Mesenteric fat pad (tissue), 1 donor: ENCODE data around the gene ATP8A2. TPM values are rescaled to one million over a fixed set of nuclear protein-coding genes. Genes with fewer than 3 reads are reported as not detected.

Experiments
- DNase-seq: peaks from one replicate; pipeline ENCODE4 v3.0.0-alpha.2; 2020; ENCODE audit warnings: low spot score
- total RNA-seq: library from RNA; stranded (reverse); fragmentation: NEBNext Ultra II Directional; extraction: Animal tissue kit (Norgen Biotek cat#: 25700); gene quantifications from one replicate; pipeline ENCODE4 v1.2.1, GENCODE V29; 2021
- donor health status: DM: yes; HTN: yes; CAD: no.

ATP8A2 gene
- total RNA-seq, 1 donor from 2014 or later = 0.10 TPM

DNA sequence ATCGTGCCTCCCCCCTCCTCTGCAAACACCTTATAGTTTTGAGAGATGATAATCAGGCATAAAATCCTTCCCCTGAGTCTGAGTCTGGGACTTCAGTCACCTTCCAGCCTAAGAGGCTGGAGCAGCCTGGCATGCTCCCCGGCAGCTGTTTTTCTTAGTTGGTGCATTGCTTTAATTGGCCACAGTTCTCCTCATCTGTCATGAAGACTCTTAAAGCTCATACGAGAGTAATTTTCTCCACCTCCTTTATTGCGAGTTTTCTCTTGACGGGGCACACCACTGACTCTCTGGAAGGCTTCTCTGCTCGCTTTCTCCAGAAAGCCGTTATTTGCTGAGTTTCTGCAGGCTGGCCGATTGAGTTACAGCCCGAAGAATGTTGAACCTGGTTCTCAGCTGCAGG, 310.5 kb downstream of the ATP8A2 start:
- no peak for DNase-seq

DNA sequence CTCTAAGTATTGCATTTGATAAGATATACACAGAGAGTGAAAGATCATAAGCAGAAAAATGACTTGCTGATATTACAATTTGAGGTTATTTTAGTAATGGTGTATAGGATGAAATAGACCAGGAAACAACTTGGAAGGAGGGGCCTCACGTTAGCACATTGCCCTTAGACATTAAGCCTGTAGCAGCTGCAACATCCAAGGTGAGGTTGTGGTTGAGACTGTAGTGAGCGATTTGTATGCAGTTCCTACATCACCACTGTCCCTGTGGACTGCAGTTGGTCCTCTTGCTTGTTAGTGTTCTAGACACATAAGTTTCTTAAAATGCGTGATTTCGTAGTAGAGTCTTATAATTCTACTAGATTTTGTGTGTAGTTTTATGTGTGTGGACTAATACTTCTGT, 311.3 kb downstream of the ATP8A2 start:
- no peak for DNase-seq

DNA sequence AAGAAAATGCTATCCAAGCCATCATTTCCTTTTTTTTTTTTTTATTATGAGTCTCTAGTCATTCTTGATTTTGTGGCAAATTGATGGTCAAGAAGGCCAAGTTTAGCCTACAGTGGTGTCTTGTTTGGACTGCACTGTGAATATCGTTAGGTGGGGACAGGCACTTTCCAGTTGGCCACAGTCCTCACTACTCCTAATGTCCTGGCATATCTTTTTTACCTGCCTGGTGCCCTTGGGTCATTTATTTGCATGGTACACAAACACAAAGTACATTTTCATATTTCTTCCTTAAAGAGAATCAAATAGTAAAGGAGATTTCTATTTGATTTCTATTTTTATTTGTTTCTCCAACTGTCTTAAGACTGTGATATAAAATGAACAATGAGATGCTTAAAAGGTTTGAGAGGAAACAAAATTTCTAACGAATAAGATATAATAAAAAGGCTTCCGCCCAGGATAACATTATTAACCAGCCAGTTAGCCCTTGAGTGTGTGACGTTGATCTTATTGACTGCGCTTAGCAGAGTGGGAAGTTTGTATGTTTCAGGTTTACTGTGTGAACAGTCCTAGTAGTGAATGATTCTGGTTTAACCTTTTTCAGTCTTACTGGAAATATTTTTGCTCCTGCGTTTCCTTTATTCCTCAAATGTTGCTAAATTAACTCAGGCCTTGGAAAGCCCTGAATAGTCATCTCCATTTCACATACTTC, 312.0 kb downstream of the ATP8A2 start:
- DNase-seq = no peak

DNA sequence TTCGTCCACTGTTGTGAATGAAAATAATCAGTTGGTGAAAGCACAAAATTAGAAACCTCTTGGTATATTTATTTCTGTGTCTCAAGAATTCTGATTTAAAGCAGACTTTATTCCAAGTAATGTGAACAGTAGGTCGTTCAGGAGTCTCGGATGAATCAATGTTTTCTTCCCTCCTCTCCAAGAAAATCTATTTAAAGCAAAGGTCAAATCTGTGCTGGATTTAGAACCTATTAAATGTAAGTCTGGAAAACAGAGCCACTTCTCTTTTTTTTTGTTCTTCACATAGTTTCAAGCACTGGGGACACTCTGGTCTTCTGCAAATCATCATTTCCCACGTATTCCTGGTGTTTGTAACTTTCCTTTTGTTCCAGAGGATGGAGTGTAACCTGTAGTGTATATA, 312.7 kb downstream of the ATP8A2 start:
- no peak for DNase-seq

DNA sequence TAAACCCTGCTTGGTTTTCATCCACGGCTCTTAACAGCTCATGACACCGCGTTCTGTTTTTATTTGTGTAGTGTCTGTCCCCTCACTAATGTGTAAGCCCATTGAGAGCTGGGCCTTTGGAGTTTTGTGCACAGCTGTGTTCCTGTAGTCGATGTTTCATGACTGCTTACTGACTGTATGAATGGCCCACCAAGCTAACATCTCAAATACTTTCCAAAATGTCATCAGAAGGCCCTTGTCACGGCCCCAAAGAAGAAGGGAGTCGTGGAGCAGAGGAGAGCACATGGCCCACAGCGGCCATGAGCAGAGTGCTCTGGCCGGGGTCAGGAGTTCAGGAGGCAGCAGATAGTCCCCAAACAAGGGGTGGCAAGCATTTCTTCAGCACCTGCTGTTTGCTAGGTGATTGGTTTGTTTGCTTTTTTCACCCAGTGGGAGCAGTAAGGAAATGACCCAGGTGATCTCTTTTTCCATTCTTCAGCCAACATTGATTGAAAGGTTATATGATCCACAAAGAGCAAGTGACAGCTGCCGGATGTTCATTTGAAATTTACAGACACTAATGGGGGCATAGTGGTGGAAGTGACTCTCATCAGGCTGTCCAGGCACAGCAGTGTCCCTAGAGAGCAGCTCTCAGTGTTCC, 315.2 kb downstream of the ATP8A2 start:
- no peak for DNase-seq

DNA sequence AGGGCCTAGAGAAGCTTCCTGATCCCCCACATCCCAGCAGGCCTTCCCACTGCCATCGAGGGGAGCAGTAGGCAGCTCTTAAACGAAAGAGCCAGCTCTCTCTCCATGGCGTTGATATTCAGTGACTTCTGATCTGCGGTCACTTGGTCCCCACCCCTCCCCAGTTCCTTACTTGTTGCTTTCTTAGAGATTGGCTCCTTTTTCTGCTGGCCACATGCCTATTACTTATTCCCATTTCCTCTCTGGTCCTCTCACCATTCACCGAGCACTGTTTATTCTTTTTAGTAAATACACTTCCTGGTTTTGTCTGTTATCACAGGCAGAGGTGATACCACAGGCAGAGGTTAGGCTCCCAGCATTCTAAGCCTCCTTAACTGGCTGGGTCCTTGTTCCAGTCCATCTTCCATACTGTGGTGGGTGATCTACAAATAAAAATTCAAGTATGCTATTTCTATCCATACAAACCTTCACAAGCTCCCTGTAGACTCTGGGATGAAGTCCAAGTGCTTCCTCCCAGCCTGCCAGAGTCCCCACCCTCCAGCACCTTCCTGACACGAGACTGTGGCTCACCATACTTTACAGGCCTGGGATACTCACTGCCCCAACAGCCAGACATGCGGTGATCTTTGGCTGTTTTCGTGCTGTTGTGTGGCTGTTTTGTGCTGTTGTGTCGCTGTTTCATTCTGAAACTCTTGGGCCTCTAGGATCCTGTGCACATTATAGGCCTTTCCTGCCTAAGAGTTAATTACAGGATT, 315.9 kb downstream of the ATP8A2 start:
- no peak for DNase-seq

DNA sequence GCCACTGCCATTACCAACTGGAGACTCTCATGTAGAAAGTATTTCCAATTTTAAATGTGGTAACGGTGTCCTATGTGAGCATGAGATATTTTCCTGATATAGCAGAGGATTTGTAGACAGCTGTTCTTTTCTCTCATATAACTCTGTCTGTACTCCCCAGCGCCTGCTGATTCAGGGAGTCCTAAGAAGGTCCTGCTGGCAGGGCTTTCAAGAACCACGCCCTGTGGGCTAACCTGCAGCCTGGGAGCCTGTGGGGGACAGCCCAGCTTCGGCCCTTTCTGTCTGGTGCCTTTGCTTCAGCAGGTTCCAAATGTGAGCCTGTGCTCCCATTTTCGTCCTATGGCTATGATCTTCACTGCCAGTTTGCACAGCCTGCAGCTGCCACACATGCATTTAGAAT, 316.8 kb downstream of the ATP8A2 start:
- no peak for DNase-seq

DNA sequence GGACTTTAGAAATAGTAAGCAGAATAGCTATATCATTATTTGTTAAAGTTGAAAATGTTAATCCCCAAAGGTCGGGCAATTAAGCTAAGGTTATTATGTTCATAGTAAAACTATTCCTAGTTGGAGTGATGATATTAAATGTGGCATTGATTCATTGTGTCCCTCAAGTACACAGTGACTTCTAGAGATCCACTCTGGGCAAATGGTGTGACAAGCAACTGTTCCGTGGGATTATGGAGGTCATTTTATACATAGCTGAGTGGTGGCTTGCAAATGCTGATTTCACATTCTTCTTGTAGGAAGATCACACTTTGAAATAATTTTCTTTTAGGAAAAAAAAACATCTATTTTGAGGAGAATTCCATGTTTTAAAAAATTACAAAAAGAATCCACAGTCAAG, 317.8 kb downstream of the ATP8A2 start:
- DNase-seq = no peak

DNA sequence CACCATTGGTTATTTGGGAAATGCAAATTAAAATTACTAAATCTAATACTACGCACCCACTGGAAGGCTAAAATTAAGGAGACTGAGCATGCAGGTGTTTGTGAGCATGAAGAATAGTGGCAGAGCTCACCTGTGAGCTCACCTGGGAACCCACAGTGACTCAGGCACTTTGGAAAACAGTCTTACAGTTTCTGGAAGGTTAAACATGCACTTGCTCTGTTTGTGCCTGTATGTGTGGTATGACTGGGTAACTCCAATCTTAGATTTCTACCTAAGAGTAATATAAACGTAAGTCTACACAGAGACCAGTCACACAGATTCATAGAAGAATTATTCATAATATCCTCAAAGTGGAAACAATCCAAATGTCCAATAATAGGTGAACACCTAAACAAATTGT, 318.8 kb downstream of the ATP8A2 start:
- no peak for DNase-seq

DNA sequence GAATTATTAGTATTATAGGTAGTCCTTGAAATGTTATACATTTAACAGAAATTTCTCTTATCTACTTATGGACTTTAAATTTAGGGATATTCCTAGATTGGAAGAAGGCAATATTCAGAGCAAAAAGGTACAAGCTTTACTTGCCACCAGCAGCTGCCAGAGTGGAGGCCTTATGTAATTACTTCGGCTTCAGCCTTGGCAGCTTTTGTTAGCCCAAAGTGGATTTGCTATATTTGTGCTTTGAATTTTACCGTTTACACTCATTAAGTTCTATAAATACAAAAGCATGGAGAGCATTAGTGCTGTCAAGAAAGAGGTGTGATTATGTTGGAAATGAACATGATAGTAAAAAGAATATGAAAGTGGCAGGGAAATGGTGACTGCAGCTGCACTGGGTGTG, 319.9 kb downstream of the ATP8A2 start:
- no peak for DNase-seq

DNA sequence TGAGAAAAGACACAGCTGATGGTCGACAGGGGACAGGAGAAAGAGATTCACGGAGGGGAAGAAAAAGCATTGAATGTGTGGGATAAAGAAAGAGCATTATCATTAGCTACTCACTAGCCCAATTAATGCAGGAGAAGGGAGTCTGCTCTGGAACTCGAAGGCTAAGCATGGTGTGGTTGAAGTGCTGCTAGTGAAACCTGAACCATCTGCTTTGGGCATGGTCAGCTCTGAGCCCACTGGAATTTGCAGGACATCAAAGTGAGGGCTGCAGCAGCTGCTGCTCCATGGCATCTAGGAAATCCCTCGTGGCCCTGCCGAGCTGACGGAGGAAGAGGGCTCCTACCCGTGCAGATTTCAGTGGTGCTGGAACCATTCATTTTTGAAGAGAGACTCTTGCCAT, 320.3 kb downstream of the ATP8A2 start:
- DNase-seq = no peak

DNA sequence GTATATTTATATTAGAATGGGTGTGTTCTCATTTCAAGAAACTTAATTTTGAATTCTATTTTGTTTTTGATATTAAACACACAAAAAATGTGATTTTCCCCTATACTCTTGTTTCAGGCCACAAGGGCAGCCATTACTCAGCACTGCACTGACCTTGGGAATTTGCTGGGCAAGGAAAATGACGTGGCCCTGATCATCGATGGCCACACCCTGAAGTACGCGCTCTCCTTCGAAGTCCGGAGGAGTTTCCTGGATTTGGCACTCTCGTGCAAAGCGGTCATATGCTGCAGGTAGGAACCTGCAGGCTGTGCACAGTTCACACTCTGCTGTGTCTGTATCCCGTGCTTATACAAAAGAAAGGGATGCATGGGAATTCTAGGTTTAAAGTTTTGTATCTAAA, 327.3 kb downstream of the ATP8A2 start:
- no peak for DNase-seq

DNA sequence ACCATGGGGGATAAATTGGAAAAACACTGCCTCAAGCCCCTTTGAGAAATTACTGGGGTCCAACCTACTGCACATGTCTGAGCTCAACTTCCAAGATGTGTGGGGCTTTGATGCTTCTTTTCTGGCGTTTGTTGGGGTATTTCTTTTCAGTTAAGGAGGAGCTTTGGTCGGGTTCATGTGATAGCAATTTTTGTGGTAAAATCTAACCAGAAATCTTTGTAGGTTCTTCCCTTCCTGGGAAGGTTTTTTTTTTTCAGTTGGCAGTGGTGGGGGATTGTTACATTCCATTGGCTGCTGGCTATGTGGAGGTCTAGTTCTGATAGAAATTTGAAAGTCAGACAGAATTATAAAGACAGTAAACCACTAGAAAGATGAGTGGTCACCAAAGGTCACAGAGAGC, 327.8 kb downstream of the ATP8A2 start:
- DNase-seq = no peak

DNA sequence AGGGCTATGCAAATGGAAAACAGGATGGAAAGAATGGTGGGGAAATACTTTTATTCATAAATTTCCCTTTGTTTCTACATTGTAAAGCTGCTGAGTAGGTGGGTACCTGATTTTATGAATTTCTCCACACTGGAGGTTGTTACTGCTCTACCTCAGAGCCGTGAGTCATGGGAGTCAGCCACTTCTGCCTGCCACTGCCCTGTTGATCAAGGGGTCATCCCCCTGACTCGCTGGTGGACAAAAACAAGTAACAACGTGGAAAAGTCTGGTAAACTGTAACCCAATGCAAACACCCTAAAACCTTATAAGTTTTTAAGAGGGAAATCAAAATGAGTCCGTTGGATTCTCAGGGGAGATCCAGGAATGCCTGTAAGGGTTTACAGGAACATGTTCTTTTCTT, 329.5 kb downstream of the ATP8A2 start:
- no peak for DNase-seq

DNA sequence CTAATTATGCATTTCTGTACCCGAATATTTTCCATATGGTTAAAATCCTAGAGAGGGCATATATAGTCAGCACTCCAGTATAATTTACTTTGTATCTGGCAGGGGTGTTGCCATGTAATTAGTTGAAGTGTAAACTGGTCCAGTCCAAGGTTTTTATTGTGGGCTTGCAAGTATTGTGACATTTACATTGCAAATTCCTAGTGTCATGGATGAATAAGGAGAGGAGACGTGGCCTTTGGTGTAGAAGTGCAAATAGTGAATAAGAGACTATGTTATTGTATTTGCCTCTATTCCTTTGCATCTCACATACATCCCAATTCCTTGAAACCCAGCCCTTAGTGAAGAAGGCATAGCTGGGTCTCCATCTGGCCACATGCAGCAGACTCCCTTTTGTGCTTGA, 330.6 kb downstream of the ATP8A2 start:
- DNase-seq = no peak

DNA sequence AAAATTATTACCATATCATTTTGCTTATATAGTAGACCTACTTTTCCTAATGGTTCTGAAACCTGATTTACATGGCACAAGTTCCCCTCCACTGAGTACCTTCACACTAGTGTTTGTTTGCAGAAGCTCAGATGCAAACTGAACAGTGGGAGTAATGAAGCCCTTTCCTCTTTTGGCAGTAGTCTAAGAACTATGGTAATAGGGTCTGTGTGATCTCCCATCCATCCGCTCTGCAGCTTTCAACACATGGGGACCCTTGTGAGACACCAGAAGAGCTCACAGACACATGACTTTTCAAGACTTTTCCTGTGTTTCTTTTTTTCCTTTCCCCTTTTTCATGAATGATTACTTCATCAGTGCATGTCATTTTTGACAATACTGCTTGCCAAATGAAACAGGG, 336.0 kb downstream of the ATP8A2 start:
- DNase-seq = no peak

DNA sequence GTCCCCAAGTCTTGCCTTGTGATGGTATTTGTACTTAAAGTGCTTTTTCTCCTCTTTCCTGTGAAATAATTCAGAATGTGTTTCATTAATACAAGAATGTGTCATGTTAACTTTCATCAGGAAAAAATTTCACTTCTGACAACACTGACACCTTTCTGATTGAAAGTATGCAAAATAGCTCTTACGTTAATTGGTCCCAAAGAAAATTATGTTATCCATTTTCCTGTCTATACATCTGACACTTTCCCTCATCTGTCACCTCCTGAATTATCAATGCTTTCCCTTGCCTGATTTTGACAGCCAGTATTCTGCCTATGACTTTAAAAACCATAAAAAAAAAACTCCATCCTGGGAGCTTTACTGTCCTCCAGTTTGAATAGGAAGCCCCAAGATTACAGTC, 336.5 kb downstream of the ATP8A2 start:
- DNase-seq = no peak

DNA sequence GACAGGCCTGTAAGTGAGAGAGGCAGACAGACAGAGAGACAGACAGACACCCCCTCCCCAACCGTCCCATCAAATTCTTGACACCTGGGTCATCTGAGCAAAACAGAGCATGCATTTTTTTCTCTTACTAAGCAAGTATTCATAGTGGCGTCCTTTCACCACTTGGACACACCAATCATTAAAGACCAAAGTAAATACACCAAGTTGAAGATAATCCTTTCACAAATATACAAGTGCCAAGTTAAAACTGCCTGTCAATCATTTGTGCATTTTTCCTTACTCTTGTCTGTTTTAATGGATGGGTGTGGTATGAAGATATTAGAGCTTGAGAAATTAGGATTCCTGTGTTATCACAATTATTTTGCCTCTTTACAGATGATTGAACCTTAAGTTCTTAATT, 337.3 kb downstream of the ATP8A2 start:
- no peak for DNase-seq

DNA sequence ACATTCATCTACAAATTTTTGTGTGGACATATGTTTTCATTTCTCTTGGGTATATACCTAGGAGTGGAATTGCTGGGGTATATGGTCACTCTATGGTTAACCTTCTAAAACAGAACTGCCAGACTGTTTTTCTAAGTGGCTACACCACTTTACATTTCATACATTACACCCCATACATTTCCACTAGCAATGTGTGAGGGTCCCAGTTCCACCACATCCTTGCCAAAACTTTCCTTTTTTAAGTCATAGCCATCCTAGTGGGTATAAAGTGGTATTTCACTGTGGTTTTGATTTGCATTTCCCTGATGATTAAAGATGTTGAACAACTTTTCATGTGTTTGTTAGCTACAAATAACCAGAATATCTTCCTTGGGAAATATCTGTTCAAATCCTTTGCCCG, 344.0 kb downstream of the ATP8A2 start:
- DNase-seq = no peak

DNA sequence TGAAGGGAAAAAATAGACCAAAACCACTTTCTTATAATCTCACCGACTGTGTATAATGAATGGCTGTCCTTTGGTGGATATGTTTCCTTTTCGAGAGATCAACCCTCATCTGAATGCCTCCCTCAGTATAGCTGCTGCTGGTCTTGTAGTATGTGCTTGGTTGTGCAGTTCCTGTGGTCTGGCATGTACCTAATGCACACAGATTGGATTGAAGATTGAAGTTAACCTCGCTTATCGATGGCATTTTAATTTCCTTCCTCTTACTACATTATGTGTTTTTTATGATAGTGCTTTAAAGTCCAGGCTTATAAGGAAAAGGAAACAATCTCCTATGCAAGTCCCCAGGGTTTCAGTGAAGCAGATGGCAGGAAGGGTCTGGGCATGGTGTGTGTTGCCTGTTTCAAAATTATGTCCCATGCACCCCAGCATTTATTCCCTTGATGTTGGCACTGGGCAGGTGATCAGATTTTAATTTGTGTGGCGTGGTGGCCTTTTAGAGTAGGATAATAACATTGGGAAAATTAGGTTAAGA, 346.0 kb downstream of the ATP8A2 start:
- no peak for DNase-seq

DNA sequence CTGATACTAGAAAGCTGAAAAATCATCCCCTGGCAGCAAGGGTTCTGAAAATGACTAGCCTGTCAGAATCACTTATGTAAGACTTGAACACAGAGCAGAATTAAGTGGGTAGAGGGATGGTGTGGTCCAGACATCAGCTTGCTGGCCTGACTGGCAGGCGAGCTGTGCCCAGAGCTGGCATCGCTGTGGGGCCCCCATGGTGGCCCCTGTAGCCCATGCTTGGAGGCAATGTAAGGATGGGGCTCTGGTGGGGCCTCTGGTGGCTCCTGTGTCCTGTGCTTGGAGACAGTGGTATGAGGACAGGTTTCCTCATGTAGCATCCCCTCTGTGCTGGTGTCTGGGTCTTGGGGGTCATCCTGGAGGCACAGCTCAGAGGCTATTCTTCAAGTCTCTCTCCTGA, 347.9 kb downstream of the ATP8A2 start:
- no peak for DNase-seq

DNA sequence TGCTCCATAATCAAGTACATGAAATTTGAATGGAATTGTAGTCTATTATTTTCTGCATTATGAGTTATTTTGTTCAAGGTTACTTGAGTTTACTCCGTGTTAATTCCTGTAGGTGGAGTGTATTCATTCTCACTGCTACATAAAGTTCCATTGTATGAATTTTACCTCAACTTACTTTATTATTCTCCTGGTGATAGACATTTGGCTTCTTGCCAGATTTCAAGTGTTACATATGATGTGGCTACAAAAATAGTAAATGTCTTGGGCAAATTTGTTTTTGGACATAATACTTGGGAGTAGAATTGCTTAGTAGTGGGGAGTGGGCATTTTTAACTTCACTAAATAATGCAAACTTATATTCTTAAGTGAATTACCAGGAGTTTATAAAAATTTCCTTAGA, 351.1 kb downstream of the ATP8A2 start:
- no peak for DNase-seq
